ENCODE data around the gene PSMD13.
"Not testable (repeated sequence)": the region's sequence is repeated elsewhere in the genome, so short reads cannot be mapped to it uniquely, and the experiment has no call there.

DNA sequence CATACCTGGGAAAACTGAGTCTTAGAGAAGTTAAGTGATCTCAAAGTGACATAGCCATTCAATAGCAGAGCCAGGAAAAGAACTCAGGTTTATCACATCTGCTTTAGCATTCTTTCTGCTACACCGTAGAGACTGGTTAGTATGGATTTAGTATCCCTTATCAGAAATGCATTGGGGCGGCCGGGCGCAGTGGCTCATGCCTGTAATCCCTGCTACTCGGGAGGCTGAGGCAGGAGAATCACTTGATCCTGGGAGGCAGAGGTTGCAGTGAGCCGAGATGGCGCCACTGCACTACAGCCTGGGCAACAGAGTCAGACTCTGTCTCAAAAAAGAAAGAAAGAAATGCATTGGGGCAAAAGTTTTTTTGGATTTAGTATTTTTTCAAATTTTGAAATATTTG lies 1.6 kb downstream of the PSMD13 start:
- TF ChIP-seq SUZ12 (IDR thresholded peaks at IDR 0.05; ENCODE audit: extremely low read depth, insufficient read depth, insufficient read length); ZNF274 (IDR thresholded peaks at IDR 0.05; ENCODE audit: low read depth, low read length): not testable (repeated sequence)

All from NT2/D1 (cell line).